Left lung (tissue), 10 donors: Measurements from ENCODE around the gene KRTAP9-8. TPM values are rescaled to one million over a fixed set of nuclear protein-coding genes. Genes with fewer than 3 reads are reported as not detected.
"Not testable (repeated sequence)": the region's sequence is repeated elsewhere in the genome, so short reads cannot be mapped to it uniquely, and the experiment has no call there.

Experiments
- ATAC-seq: fragments of 200-7000 bp; cut with Tn5 transposase; one replicate; pipeline ENCODE4 v1.9.1; 2020; ENCODE audit warnings: moderate library complexity
- DNase-seq, 4 donors: peaks; one replicate each; pipeline ENCODE4 v3.0.0-alpha.2; 2013 to 2020
- H3K27ac ChIP-seq, 2 donors: fragments of 200-600 bp; sonication (generic) in 1 of 2; one replicate each; pipeline versions ENCODE4 v1.5.0 to v1.8.0; 2020 to 2021
- H3K27me3 ChIP-seq, 2 donors: fragments of 200-600 bp; sonication (generic) in 1 of 2; one replicate each; pipeline versions ENCODE4 v1.5.0 to v1.8.0; 2020 to 2021
- H3K36me3 ChIP-seq, 2 donors: fragments of 200-600 bp; sonication (generic) in 1 of 2; one replicate each; pipeline versions ENCODE4 v1.5.0 to v1.8.0; 2020 to 2021
- H3K4me1 ChIP-seq, 2 donors: fragments of 200-600 bp; one replicate each; pipeline ENCODE4 v1.8.0; 2021
- H3K4me3 ChIP-seq, 2 donors: fragments of 200-600 bp; sonication (generic) in 1 of 2; one replicate each; pipeline versions ENCODE4 v1.5.0 to v1.8.0; 2020 to 2021; ENCODE audit warnings: mild to moderate bottlenecking in 1 of 2
- H3K9me3 ChIP-seq, 2 donors: fragments of 200-600 bp; sonication (generic) in 1 of 2; one replicate each; pipeline versions ENCODE4 v1.5.0 to v1.8.0; 2020 to 2021
- CTCF ChIP-seq, 2 donors: fragments of 200-600 bp; sonication (generic) in 1 of 2; IDR thresholded peaks; one replicate each; pipeline versions ENCODE4 v1.5.0 to v1.8.0; 2021; ENCODE audit warnings: antibody characterized with exemption in 2 of 2
- intact Hi-C, 2 donors: fragments of 100-400 bp; cut with DNase I; formaldehyde crosslinking; loops; one replicate each; pipeline versions ENCODE4 v1.11.2 to v1.14.2; 2022
- polyA plus RNA-seq, 6 donors: library from polyadenylated mRNA; unstranded; fragments of 120-200 nt; gene quantifications; one replicate each; pipeline ENCODE4 v1.2.1, GENCODE V29; 2013; ENCODE audit not compliant: insufficient read length in 6 of 6
- total RNA-seq, 2 donors: library from RNA; stranded (reverse); fragmentation: NEBNext Ultra II Directional; extraction: Animal tissue kit (Norgen Biotek cat#: 25700); gene quantifications; one replicate each; pipeline ENCODE4 v1.2.1, GENCODE V29; 2021
- donor health status: DM: no; HTN: yes; CAD: no.
- donor health status: DM: no; HTN: no; CAD: no.

KRTAP9-8 gene
- total and polyA plus RNA-seq, 8 donors: not detected

DNA sequence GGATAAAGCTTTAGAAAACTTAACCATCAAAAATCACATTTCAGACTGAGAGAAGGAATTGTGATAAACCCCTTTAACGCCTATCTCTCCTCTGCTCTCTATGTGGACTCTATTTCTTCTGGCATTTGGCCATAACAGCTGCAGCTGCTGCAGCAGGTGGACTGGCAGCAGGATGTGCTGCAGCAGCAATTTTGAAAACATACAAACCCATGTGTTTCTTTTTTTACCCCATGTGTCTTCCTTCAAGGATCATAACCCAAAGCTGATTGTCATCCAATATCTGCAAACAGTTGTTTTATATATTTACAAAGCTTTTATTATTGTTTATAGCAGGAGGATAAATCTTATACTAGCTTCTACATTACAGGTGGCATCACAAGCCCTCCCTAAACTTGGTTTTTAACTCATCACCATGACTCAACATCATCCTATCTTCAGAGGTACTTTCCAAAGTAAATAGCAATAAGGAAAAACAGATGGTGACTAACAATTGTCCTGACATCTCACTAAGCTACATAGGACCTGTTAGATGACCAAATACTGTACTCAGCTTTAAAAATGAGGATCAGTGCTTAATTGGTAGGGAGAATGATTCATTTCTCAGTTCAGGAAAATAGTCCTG is 25.8 kb upstream of the KRTAP9-8 start:
- no peak overlapping the region for H3K27ac ChIP-seq
- ATAC-seq (no peak), DNase-seq (no peak)
- no peak for TF ChIP-seq CTCF (IDR thresholded peaks at IDR 0.05)
- intact Hi-C loops: no loop called here
- H3K9me3 ChIP-seq: no peaks in the 10 kb centered on the region
- H3K27me3 ChIP-seq: peaks cover 0 to 42% of the 10 kb centered on the region in 2 donors
- no peak overlapping the region for H3K4me3 ChIP-seq
- no peaks in the 10 kb centered on the region for H3K36me3 ChIP-seq
- no peaks in the 10 kb centered on the region for H3K4me1 ChIP-seq

GRCh38 chr17:41212524-41213169 is 25.2 kb upstream of the KRTAP9-8 start:
- intact Hi-C loops: no loop called here
- no peak for TF ChIP-seq CTCF (IDR thresholded peaks at IDR 0.05)
- Histone ChIP-seq H3K27ac (no peak overlapping the region), H3K36me3 (no peaks in the 10 kb centered on the region), H3K4me3 (no peak overlapping the region), H3K4me1 (no peaks in the 10 kb centered on the region), H3K9me3 (no peaks in the 10 kb centered on the region), H3K27me3 (peaks cover 0 to 43% of the 10 kb centered on the region in 2 donors)
- DNase-seq (peak in 1 of 4 donors; percentile 53), ATAC-seq (no peak)

DNA sequence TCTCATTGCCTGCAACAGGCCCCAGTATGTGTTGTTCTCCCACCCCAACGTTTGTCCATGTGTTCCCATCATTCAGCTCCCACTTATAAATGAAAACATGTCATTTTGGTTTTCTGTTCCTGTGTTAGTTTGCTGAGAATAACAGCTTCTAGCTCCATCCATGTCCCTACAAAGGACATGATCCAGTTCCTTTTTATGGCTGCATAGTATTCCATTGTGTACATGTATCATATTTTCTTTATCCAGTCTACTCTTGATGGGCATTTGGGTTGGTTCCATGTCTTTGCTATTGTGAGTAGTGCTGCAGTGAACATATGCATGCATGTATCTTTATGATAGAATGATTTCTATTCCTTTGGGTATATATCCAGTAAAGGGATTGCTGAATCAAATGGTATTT is 22.1 kb upstream of the KRTAP9-8 start:
- no peak for ATAC-seq
- DNase-seq: no peak
- H3K4me1 ChIP-seq: no peaks in the 10 kb centered on the region
- H3K27ac ChIP-seq: no peak overlapping the region
- TF ChIP-seq CTCF (IDR thresholded peaks at IDR 0.05): no peak
- no peak overlapping the region for H3K4me3 ChIP-seq
- intact Hi-C loops: no loop called here
- H3K36me3 ChIP-seq: no peaks in the 10 kb centered on the region
- H3K9me3 ChIP-seq: no peaks in the 10 kb centered on the region
- H3K27me3 ChIP-seq: peaks cover 0 to 32% of the 10 kb centered on the region in 2 donors

DNA sequence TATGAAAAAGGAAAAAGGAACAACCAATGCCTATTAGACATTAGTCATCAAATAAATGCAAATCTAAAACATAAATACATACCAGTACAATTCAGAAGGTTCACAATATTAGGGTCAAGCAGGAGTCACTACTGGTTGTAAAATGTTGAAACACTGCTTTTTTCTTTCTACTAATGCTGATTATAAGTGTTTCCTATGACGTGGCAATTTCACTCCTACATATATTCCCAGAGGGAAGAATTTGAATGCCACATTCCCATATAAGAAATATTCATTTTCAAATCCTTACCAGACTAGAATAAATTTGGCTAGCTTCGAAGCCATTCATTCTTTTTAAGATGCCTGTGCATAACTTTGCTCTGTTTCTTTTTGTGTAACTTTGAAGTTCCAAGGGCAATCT is 14.0 kb upstream of the KRTAP9-8 start:
- Histone ChIP-seq H3K4me1 (no peaks in the 10 kb centered on the region), H3K4me3 (no peak overlapping the region), H3K36me3 (no peaks in the 10 kb centered on the region), H3K9me3 (no peaks in the 10 kb centered on the region), H3K27me3 (peaks cover 0 to 14% of the 10 kb centered on the region in 2 donors), H3K27ac (no peak overlapping the region)
- intact Hi-C loops: no loop called here
- no peak for ATAC-seq
- no peak for TF ChIP-seq CTCF (IDR thresholded peaks at IDR 0.05)
- no peak for DNase-seq

DNA sequence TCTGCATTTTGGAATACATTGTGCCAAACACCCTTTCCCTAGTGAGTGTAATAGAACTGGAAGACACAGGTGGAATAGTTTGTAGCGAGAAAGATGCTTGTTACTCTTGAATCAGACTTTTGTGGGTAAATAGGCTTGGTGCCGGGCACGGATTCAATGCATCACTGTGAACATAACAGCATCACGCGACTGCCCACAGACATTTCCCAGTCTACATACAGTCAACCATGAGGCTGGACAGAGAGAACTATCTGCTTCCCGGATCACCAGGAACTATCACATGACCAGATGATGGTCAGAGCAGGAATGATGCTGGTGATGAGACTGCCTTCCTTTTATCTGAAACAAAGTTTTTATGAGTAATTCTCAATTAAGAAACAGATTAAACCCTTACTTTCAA is 11.7 kb upstream of the KRTAP9-8 start:
- no peak for ATAC-seq
- H3K4me1 ChIP-seq: no peaks in the 10 kb centered on the region
- peaks cover 0 to 14% of the 10 kb centered on the region in 2 donors for H3K27me3 ChIP-seq
- no peaks in the 10 kb centered on the region for H3K36me3 ChIP-seq
- no peaks in the 10 kb centered on the region for H3K9me3 ChIP-seq
- TF ChIP-seq CTCF (IDR thresholded peaks at IDR 0.05): no peak
- DNase-seq: no peak
- H3K4me3 ChIP-seq: no peak overlapping the region
- H3K27ac ChIP-seq: no peak overlapping the region
- intact Hi-C loops: no loop called here

- peaks cover 0 to 15% of the 10 kb centered on the region in 2 donors for H3K27me3 ChIP-seq
- H3K27ac ChIP-seq, ATAC-seq, H3K36me3 ChIP-seq, intact Hi-C loops, H3K9me3 ChIP-seq, H3K4me1 ChIP-seq, H3K4me3 ChIP-seq, DNase-seq: not testable (repeated sequence)
Measured at GRCh38 chr17:41226598-41227095, 11.2 kb upstream of the KRTAP9-8 start, which contains the start of gene KRTAP9-2. TSS of gene KRTAP9-2 (plus strand) at chr17:41226648. CDS start at chr17:41226655, 7 bp downstream.
